Cardiac muscle cell (in vitro differentiated cells and primary cell): ENCODE measurements around the gene CLMN. TPM values are rescaled to one million over a fixed set of nuclear protein-coding genes. Genes with fewer than 3 reads are reported as not detected.

Experiments used
- DNase-seq, 2 donors: peaks; one replicate each; pipeline versions ENCODE4 v3.0.0 to v3.0.0-alpha.2; 2010 to 2017; ENCODE audit warnings: low read depth in 1 of 2, low spot score in 1 of 2
- H3K27ac ChIP-seq: fragments of 200-600 bp; sonication (generic); 2 replicates; pipeline ENCODE4 v1.5.1; 2016
- H3K27me3 ChIP-seq: fragments of 200-600 bp; sonication (generic); 2 replicates; pipeline ENCODE4 v1.6.0; 2016; ENCODE audit warnings: control low read depth
- H3K36me3 ChIP-seq: fragments of 200-600 bp; sonication (generic); 2 replicates; pipeline ENCODE4 v1.5.1; 2016; ENCODE audit warnings: control low read depth
- H3K4me1 ChIP-seq: fragments of 200-600 bp; sonication (generic); 2 replicates; pipeline ENCODE4 v1.8.1; 2017; ENCODE audit warnings: low read depth, mild to moderate bottlenecking, mixed run types
- H3K4me3 ChIP-seq: fragments of 200-600 bp; sonication (generic); 2 replicates; pipeline ENCODE4 v1.5.1; 2016; ENCODE audit warnings: mild to moderate bottlenecking
- H3K9me3 ChIP-seq: fragments of 200-600 bp; sonication (generic); 2 replicates; pipeline ENCODE4 v1.5.1; 2017; ENCODE audit warnings: low read depth, mild to moderate bottlenecking, control low read depth
- CTCF ChIP-seq: IDR thresholded peaks from 2 replicates; pipeline ENCODE4 v1.5.1; 2012; ENCODE audit warnings: low read depth, mild to moderate bottlenecking, low read length
- polyA plus RNA-seq: library from polyadenylated mRNA; unstranded; fragments of >200 nt; fragmentation: Nextera tagmentation; extraction: Ambion mirVana; gene quantifications from 2 replicates; pipeline ENCODE4 v1.2.1, GENCODE V29; 2016
- total RNA-seq: library from RNA; depleted of rRNA; stranded (reverse); fragments of >200 nt; gene quantifications from 2 replicates; pipeline ENCODE4 v1.2.3, GENCODE V29; 2016

Gene CLMN
- total and polyA plus RNA-seq, 2 experiments from 2014 or later: 0.98 to 1.3 TPM

DNA sequence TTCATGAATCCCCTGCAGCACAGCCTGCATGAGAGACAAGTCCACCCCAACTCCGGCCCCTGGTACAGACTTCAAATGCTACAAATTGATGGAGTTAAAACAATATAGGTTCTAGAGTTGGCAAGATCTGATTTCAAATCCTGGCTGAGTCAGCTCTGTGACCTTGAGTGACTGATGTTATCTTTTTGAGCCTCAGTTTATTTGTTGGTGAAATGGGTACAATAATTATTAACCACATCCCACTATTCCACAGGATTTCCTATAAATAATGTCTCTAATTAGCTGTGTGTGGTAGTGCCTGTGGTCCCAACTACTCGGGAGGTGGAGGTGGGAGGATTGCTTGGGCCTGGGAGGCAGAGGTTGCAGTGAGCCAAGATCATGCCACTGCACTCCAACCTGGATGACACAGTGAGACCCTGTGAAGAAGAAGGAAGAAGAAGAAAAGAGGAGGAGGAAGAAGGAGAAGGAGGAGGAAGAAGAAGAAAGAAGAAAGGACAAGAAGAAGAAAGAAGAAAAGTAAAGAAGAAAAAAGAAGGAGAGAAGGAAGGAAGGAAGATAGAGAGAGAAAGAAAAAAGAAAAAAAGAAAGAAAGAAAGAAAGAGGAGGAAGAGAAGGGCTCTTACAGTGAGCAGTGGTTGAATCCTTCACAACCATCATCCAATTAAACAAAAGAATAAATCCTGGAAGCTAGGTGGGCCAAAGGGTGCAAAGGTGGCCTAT, 122.7 kb downstream of the CLMN start:
- no peak for TF ChIP-seq CTCF
- Histone ChIP-seq H3K4me1 (peaks cover 5% of the 10 kb centered on the region), H3K9me3 (no peaks in the 10 kb centered on the region), H3K27ac (no peak overlapping the region), H3K4me3 (no peak overlapping the region), H3K27me3 (peaks cover 60% of the 10 kb centered on the region), H3K36me3 (no peaks in the 10 kb centered on the region)
- DNase-seq: no peak

DNA sequence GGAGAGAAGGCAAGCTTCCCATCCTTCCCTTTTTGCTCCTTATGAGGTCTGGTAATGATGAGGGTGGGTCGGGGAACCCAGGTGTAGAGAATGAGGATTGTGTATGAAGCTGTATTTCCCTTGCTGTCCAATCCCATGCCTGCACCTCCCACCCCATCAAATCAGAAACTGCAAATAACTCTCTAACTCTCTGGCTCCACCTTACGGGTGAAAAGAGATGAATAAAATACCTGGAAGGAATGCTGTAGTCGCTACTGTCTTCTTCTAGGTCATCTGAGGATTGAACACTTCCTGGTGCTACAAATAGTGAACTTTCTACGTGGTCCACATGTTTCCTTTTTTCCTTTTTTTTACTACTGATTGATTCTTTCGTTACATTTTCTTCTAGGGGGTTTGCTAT, 123.4 kb downstream of the CLMN start:
- Histone ChIP-seq H3K27ac (no peak overlapping the region), H3K36me3 (no peaks in the 10 kb centered on the region), H3K4me1 (peaks cover 5% of the 10 kb centered on the region), H3K4me3 (no peak overlapping the region), H3K9me3 (no peaks in the 10 kb centered on the region), H3K27me3 (peaks cover 60% of the 10 kb centered on the region)
- TF ChIP-seq CTCF: no peak
- peak in 1 of 2 donors; percentile 22 for DNase-seq

DNA sequence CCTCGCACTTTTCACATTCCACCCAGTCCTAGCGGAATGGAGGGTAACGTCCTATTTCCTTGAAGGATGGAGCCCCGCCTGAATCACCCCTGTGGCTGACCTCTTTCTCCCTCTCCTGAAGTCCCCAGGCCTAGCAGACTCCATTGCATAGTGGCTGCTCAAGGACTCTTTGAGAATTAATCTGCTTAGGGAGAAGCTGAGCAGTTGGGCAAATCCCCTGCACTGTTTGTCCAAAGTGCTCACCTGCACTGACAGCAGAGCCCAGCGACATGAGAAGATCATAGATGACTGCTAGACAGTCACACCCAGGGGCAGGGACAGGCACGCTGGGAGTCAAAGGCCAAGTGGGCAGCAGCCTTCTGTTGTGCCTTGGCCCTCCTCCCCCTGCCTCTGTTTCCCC, 124.7 kb downstream of the CLMN start:
- no peak overlapping the region for H3K4me3 ChIP-seq
- peaks cover 2% of the 10 kb centered on the region for H3K4me1 ChIP-seq
- H3K27me3 ChIP-seq: peaks cover 60% of the 10 kb centered on the region
- TF ChIP-seq CTCF: no peak
- no peaks in the 10 kb centered on the region for H3K36me3 ChIP-seq
- no peaks in the 10 kb centered on the region for H3K9me3 ChIP-seq
- no peak overlapping the region for H3K27ac ChIP-seq
- DNase-seq: no peak

DNA sequence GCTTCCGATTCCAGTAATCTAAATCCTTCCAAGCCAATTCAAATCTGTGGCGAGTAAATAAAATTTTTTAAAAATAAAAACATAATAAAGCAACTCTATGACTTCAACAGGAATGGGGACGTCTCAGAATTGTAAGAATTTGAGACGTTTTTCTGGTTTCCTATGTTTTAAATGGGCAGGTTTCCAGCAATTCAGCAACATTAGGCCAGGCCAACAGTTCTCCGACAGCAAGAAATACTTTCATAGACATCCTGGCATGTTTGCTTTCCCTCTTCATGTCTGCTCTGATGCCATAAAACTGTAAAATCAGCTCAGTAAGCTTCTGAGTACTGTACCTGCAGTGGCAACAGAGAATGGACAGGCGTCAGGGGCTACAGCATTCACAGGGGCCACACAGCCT, 126.6 kb downstream of the CLMN start:
- peak in 1 of 2 donors; percentile 32 for DNase-seq
- Histone ChIP-seq H3K9me3 (no peaks in the 10 kb centered on the region), H3K36me3 (no peaks in the 10 kb centered on the region), H3K27me3 (peaks cover 44% of the 10 kb centered on the region), H3K4me1 (peaks cover 5% of the 10 kb centered on the region), H3K27ac (no peak overlapping the region), H3K4me3 (no peak overlapping the region)
- TF ChIP-seq CTCF: no peak

- H3K27ac ChIP-seq: no peak overlapping the region
- peaks cover 36% of the 10 kb centered on the region for H3K27me3 ChIP-seq
- no peaks in the 10 kb centered on the region for H3K9me3 ChIP-seq
- peak in 1 of 2 donors; percentile 13 for DNase-seq
- H3K4me3 ChIP-seq: no peak overlapping the region
- no peaks in the 10 kb centered on the region for H3K36me3 ChIP-seq
- TF ChIP-seq CTCF: no peak
- peaks cover 5% of the 10 kb centered on the region for H3K4me1 ChIP-seq
Observed at GRCh38 chr14:95192311-95192710, 127.4 kb downstream of the CLMN start.
